ENCODE measurements around the gene CCDC69. TPM values are rescaled to one million over a fixed set of nuclear protein-coding genes. Genes with fewer than 3 reads are reported as not detected.

Gene CCDC69
- total RNA-seq, 6 experiments from 2014 or later = 0.43 to 1.1 (median 0.71) TPM

DNA sequence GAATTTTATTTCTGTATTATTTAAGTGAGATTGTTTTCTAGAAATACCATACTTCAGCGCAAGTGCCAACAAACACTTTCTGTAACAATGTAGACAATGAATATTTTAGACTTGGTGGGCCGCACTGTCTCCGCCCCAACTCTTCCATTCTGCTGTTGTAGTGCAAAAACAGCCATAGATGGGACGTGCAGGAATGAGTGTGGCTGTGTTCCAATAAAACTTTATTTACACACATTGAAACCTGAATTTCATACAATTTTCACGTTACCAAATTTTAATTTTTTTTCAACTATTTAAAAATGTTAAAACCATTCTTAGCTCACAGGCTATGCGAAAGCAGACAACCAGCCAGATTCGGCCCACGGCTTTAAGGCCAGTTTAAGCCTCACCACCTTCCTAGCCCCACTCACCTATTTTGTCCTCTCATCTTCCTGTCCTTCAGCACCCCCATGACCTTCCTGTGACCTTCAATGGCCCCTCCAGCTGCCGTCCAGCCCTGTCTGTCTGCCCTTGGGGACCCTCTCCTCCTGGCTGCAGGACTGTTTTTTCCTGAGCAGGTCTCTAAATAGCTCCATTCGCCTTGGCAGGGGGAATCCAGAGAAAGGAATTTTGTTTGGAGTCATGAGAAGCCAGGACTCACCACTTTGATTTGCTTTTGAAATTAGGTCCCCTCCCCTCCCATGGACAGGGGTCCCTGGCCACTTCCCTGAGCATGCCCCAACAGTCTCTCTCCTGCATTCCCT lies 55.1 kb downstream of the CCDC69 start:
- Mint-ChIP-seq H3K36me3 (ENCODE audit: low read depth) (no peaks in the 10 kb centered on the region), H3K27me3 (ENCODE audit: insufficient read depth) (peaks cover 27% of the 10 kb centered on the region), H3K27ac (no peak overlapping the region), H3K4me3 (no peak overlapping the region), H3K9me3 (no peaks in the 10 kb centered on the region), H3K4me1 (ENCODE audit: low read depth) (peaks cover 8% of the 10 kb centered on the region; the same call in 1 of the 2 replicates)
- no peak for DNase-seq
- TF ChIP-seq, protein P1, sequence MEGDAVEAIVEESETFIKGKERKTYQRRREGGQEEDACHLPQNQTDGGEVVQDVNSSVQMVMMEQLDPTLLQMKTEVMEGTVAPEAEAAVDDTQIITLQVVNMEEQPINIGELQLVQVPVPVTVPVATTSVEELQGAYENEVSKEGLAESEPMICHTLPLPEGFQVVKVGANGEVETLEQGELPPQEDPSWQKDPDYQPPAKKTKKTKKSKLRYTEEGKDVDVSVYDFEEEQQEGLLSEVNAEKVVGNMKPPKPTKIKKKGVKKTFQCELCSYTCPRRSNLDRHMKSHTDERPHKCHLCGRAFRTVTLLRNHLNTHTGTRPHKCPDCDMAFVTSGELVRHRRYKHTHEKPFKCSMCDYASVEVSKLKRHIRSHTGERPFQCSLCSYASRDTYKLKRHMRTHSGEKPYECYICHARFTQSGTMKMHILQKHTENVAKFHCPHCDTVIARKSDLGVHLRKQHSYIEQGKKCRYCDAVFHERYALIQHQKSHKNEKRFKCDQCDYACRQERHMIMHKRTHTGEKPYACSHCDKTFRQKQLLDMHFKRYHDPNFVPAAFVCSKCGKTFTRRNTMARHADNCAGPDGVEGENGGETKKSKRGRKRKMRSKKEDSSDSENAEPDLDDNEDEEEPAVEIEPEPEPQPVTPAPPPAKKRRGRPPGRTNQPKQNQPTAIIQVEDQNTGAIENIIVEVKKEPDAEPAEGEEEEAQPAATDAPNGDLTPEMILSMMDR (IDR thresholded peaks at IDR 0.05) = no peak

DNA sequence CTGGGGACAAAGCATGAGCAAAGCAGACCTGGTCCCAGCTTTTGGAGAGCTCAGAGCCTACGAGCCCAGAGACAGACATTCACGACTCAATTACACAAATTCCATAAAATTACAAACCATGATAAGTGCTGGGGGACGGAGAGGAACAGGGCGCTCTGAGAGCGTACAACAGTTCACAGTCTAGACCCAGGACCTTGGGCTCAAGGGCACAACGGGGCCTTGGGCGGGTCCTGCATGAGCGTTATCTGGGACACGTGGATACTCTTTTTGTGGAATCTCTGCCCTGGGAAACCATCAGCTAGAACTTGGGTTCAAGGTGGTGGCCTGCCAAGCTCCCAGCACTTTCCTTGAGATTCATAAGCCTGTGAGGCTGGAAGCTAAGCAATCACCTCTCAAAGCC lies 56.9 kb downstream of the CCDC69 start:
- Mint-ChIP-seq H3K27me3 (ENCODE audit: insufficient read depth) (peaks cover 22% of the 10 kb centered on the region), H3K4me1 (ENCODE audit: low read depth) (peaks cover 17% of the 10 kb centered on the region), H3K9me3 (no peaks in the 10 kb centered on the region), H3K36me3 (ENCODE audit: low read depth) (no peaks in the 10 kb centered on the region), H3K4me3 (no peak overlapping the region), H3K27ac (no peak overlapping the region)
- no peak for DNase-seq
- TF ChIP-seq, protein P1 (IDR thresholded peaks at IDR 0.05) = no peak

DNA sequence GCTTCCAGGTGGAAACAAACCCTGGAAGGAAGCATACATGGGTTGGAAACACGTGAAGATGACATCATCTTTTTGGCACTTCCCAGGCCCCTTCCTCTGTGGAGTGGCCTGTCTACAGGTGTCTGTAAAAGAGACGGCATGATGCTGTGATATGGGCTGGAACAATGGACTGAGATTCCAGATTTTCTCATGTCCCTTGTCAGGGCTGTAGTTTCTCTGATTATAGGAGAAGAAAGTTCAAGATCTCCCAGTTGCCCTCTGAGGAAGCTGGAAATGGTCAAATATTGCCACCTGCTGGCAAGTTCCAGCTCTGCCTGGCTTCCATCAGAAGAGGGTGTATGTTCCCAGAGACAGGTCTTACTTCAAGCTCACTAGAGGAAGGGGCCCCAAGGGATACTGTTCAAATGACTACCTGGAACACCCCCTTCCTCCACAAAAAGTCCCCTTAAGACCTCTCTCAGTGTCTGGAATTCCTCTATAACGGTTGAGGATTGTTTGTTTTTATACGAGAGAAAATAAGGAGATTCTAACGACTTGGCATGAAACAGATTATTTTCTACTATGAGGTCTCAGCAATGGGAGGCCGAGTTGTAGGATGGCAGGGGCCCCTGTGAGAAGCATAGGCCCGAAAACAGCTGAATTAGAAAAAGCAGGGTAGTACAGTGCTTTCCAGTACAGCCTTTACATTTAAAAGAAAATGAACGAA lies 59.1 kb downstream of the CCDC69 start:
- TF ChIP-seq, protein P1 (IDR thresholded peaks at IDR 0.05) = peak; percentile 92
- H3K9me3 Mint-ChIP-seq = no peaks in the 10 kb centered on the region

DNA sequence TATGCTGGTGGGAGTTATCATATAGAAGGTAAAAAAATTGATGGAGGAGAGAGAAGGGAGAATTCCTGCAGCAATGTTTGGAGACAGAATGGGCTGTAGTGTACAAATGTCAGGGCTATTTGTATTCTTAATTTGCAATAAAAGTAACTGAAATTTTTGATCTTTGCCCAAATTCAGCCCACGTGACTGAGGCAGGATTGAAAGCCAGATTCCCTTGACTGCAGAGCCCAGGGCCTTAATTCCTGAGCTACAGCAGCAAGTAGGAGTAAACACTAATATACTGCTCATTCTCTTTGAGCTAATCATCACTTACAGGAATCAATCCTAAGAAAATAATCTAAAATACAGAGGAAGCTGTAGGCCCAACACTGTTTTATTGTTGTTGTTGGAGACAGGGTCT lies 61.1 kb downstream of the CCDC69 start:
- H3K27ac Mint-ChIP-seq = no peak overlapping the region
- no peak overlapping the region for H3K4me3 Mint-ChIP-seq
- TF ChIP-seq, protein P1 (IDR thresholded peaks at IDR 0.05) = no peak
- peak; percentile 36 for DNase-seq
- H3K4me1 Mint-ChIP-seq (ENCODE audit: low read depth) = peaks cover 28% of the 10 kb centered on the region
- no peaks in the 10 kb centered on the region for H3K36me3 Mint-ChIP-seq (ENCODE audit: low read depth)
- peaks cover 8% of the 10 kb centered on the region for H3K27me3 Mint-ChIP-seq (ENCODE audit: insufficient read depth)
- H3K9me3 Mint-ChIP-seq = no peaks in the 10 kb centered on the region

More for the DNA sequence above, 59.1 kb downstream of the CCDC69 start:
- Mint-ChIP-seq H3K27me3 (ENCODE audit: insufficient read depth) (peaks cover 18% of the 10 kb centered on the region), H3K4me1 (ENCODE audit: low read depth) (peaks cover 18% of the 10 kb centered on the region), H3K4me3 (no peak overlapping the region), H3K27ac (no peak overlapping the region), H3K36me3 (ENCODE audit: low read depth) (no peaks in the 10 kb centered on the region)
- DNase-seq = peak; percentile 68

DNA sequence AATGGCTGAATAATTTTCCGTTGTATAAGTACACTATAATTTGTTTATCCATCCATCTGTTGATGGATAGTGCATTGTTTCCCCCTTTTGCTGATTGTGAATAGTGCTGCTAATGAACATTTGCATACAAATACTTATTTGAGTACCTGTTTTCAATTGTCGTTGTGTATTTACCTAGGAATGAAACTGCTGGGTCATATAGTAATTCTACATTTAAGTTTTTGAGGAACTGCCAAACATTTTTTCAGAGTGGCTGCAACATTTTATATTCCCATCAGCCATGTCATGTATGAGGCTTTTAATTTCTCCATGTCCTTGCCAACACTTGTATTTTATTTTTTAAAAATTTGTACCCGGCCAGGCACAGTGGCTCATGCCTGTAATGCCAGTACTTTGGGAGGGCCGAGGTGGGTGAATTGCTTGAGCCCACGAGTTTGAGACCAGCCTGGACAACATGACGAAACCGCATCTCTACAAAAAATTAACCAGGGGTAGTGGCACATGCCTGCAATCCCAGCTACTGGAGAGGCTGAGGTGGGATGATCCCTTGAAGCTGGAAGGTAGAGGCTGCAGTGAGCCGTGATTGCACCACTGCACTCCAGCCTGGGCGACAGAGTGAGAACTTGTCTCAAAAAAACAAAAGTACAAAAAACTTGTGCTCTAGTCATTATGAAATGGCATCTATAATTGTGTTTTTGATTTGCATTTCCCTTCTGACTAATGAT lies 64.1 kb downstream of the CCDC69 start:
- H3K27me3 Mint-ChIP-seq (ENCODE audit: insufficient read depth) = peaks cover 3% of the 10 kb centered on the region
- peaks cover 43% of the 10 kb centered on the region for H3K4me1 Mint-ChIP-seq (ENCODE audit: low read depth)
- DNase-seq = no peak
- H3K9me3 Mint-ChIP-seq = no peaks in the 10 kb centered on the region
- TF ChIP-seq, protein P1 (IDR thresholded peaks at IDR 0.05) = no peak
- no peak overlapping the region for H3K4me3 Mint-ChIP-seq
- H3K27ac Mint-ChIP-seq = no peak overlapping the region
- peaks cover 7% of the 10 kb centered on the region; the same call in 1 of the 2 replicates for H3K36me3 Mint-ChIP-seq (ENCODE audit: low read depth)

Data from HFFc6 (cell line).